ENCODE data around the gene SLC24A3. TPM values are rescaled to one million over a fixed set of nuclear protein-coding genes. Genes with fewer than 3 reads are reported as not detected.

The SLC24A3 gene
- polyA plus RNA-seq, 1 donor (not counting 4 experiments of a cell fraction or from before 2014, with no cell fraction given), result 0.17 TPM

GRCh38 chr20:19617256-19617655 lies 404.8 kb downstream of the SLC24A3 start:
- no peak overlapping the region for H3K4me2 ChIP-seq (ENCODE audit: control insufficient read depth, extremely low read depth, insufficient read depth, low read depth, low read length)
- no peak overlapping the region for H3K4me3 ChIP-seq (ENCODE audit: control insufficient read depth in 2 of 3, extremely low read depth in 1 of 3, insufficient read depth in 2 of 3, low read depth in 1 of 3, low read length in 3 of 3)
- H3K9ac ChIP-seq (ENCODE audit: control insufficient read depth, extremely low read depth, insufficient read depth, low read length), result no peak overlapping the region
- no peaks in the 10 kb centered on the region for H3K9me3 ChIP-seq (ENCODE audit: control insufficient read depth, low read depth, low read length)
- no peaks in the 10 kb centered on the region for H3K4me1 ChIP-seq (ENCODE audit: control insufficient read depth, extremely low read depth, insufficient read depth, low read length)
- TF ChIP-seq, protein P1, sequence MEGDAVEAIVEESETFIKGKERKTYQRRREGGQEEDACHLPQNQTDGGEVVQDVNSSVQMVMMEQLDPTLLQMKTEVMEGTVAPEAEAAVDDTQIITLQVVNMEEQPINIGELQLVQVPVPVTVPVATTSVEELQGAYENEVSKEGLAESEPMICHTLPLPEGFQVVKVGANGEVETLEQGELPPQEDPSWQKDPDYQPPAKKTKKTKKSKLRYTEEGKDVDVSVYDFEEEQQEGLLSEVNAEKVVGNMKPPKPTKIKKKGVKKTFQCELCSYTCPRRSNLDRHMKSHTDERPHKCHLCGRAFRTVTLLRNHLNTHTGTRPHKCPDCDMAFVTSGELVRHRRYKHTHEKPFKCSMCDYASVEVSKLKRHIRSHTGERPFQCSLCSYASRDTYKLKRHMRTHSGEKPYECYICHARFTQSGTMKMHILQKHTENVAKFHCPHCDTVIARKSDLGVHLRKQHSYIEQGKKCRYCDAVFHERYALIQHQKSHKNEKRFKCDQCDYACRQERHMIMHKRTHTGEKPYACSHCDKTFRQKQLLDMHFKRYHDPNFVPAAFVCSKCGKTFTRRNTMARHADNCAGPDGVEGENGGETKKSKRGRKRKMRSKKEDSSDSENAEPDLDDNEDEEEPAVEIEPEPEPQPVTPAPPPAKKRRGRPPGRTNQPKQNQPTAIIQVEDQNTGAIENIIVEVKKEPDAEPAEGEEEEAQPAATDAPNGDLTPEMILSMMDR (optimal IDR thresholded peaks at IDR 0.05 in 1 of 3, IDR thresholded peaks at IDR 0.05 in 1 of 3, conservative IDR thresholded peaks at IDR 0.05 in 1 of 3; ENCODE audit: extremely low read depth in 1 of 3, insufficient read depth in 2 of 3, low read length in 3 of 3), result no peak
- no peak for TF ChIP-seq EZH2 (IDR thresholded peaks at IDR 0.05; ENCODE audit: low read length)
- FAIRE-seq (no peak), DNase-seq (ENCODE audit: low read depth, low spot score) (no peak)
- H3K36me3 ChIP-seq (ENCODE audit: control insufficient read depth in 2 of 2, extremely low read depth in 1 of 2, insufficient read depth in 2 of 2, low read length in 2 of 2), result no peaks in the 10 kb centered on the region
- H3K27ac ChIP-seq (ENCODE audit: control insufficient read depth, insufficient read depth, low read length), result no peak overlapping the region
- no peaks in the 10 kb centered on the region for H3K9me1 ChIP-seq (ENCODE audit: control insufficient read depth, extremely low read depth, insufficient read depth, low read length)
- no peaks in the 10 kb centered on the region for H4K20me1 ChIP-seq (ENCODE audit: control insufficient read depth, extremely low read depth, insufficient read depth, low read length)
- H3K27me3 ChIP-seq (ENCODE audit: control insufficient read depth, extremely low read depth, insufficient read depth, low read length), result no peaks in the 10 kb centered on the region
- no peak overlapping the region for H2AFZ ChIP-seq (ENCODE audit: control insufficient read depth, low read length)
- H3K79me2 ChIP-seq (ENCODE audit: control insufficient read depth, insufficient read depth, low read length), result no peaks in the 10 kb centered on the region
- dilution Hi-C loops (cut with MboI; ENCODE audit: extremely low pct_ligation_motif_present, low sequenced_read_pairs), result no loop called here

DNA sequence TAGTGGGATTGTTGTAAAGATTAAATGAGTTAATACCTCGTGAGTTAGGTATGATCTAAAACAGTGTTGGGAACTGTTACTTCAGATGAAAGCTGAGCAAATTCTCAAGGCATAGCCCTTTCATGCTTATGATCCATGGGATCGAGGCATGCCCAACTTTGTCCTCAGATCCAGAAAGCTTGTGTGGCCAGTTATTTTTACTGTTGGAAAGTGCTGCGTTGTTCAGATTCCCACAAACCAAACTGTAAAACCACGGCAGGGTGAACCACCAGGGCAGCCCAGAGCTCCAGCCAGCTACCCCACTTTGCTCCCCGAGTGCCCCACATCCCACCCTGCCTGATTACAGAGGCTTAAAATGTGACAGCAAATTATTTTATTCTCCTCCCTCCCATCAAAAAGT lies 406.3 kb downstream of the SLC24A3 start:
- H2AFZ ChIP-seq (ENCODE audit: control insufficient read depth, low read length), result no peak overlapping the region
- no peaks in the 10 kb centered on the region for H4K20me1 ChIP-seq (ENCODE audit: control insufficient read depth, extremely low read depth, insufficient read depth, low read length)
- dilution Hi-C loops (cut with MboI; ENCODE audit: extremely low pct_ligation_motif_present, low sequenced_read_pairs), result no loop called here
- no peaks in the 10 kb centered on the region for H3K79me2 ChIP-seq (ENCODE audit: control insufficient read depth, insufficient read depth, low read length)
- no peaks in the 10 kb centered on the region for H3K4me1 ChIP-seq (ENCODE audit: control insufficient read depth, extremely low read depth, insufficient read depth, low read length)
- DNase-seq (ENCODE audit: low read depth, low spot score), result no peak
- H3K36me3 ChIP-seq (ENCODE audit: control insufficient read depth in 2 of 2, extremely low read depth in 1 of 2, insufficient read depth in 2 of 2, low read length in 2 of 2), result no peaks in the 10 kb centered on the region
- H3K9me3 ChIP-seq (ENCODE audit: control insufficient read depth, low read depth, low read length), result no peaks in the 10 kb centered on the region
- no peak overlapping the region for H3K9ac ChIP-seq (ENCODE audit: control insufficient read depth, extremely low read depth, insufficient read depth, low read length)
- no peak for FAIRE-seq
- TF ChIP-seq, protein P1 (optimal IDR thresholded peaks at IDR 0.05 in 1 of 3, IDR thresholded peaks at IDR 0.05 in 1 of 3, conservative IDR thresholded peaks at IDR 0.05 in 1 of 3; ENCODE audit: extremely low read depth in 1 of 3, insufficient read depth in 2 of 3, low read length in 3 of 3), result no peak
- TF ChIP-seq EZH2 (IDR thresholded peaks at IDR 0.05; ENCODE audit: low read length), result no peak
- H3K4me3 ChIP-seq (ENCODE audit: control insufficient read depth in 2 of 3, extremely low read depth in 1 of 3, insufficient read depth in 2 of 3, low read depth in 1 of 3, low read length in 3 of 3), result no peak overlapping the region
- H3K27me3 ChIP-seq (ENCODE audit: control insufficient read depth, extremely low read depth, insufficient read depth, low read length), result no peaks in the 10 kb centered on the region
- no peak overlapping the region for H3K27ac ChIP-seq (ENCODE audit: control insufficient read depth, insufficient read depth, low read length)
- no peaks in the 10 kb centered on the region for H3K9me1 ChIP-seq (ENCODE audit: control insufficient read depth, extremely low read depth, insufficient read depth, low read length)
- no peak overlapping the region for H3K4me2 ChIP-seq (ENCODE audit: control insufficient read depth, extremely low read depth, insufficient read depth, low read depth, low read length)
